SH-SY5Y (cell line): ENCODE results near the gene YDJC.

Experiments used
- GATA2 ChIP-seq: IDR thresholded peaks from 2 replicates; pipeline ENCODE4 v1.6.1; 2011; ENCODE audit warnings: mild to moderate bottlenecking, low read depth, low read length
- GATA3 ChIP-seq: IDR thresholded peaks from 2 replicates; pipeline ENCODE4 v1.6.1; 2011; ENCODE audit warnings: low read depth, mild to moderate bottlenecking, low read length, moderate library complexity

DNA sequence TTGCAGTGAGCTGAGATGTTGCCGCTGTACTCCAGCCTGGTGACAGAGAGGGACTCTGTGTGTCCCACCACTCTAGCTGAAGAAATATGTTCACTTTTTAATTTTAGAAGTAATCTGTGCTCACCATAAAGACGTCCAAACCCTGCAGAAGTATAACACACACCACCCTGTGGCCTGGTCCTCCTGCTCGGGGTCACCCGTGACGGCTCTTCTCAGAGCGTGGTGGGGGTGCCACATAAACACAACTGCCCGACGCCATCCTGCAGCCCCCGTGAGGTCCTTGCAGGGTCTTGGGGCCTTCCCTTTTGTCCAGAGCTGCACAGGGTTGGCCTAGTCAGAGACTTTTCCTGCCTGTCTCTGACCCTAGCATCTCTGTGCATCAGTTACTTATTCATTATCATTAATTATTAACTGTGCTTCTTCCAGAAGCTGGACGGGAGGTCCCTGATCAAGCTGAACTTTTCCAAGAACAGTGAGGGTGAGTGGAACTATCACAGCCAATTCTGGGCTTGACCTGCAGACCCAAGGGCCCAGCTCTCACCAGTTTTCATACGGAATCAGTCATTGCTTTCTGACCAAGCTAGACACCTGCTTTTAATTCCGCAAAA, 44.9 kb upstream of the YDJC start:
- TF ChIP-seq GATA2, result no peak
- no peak for TF ChIP-seq GATA3
